Suppressor macrophage (primary cell): ENCODE data around the gene ARF1.

ENCODE experiments used
- DNase-seq, 4 experiments: peaks; one replicate each; pipeline ENCODE4 v3.0.0-alpha.2; 2020 to 2022

The ARF1 gene

GRCh38 chr1:228088586-228089498 is 6.3 kb downstream of the ARF1 start:
- peak; percentile 87 to 94 (median 88) for DNase-seq

GRCh38 chr1:228089519-228090380 is 7.2 kb downstream of the ARF1 start:
- DNase-seq: peak; percentile 58 to 81 (median 77)

- DNase-seq: no peak
These were observed 8.1 kb downstream of the ARF1 start for GRCh38 chr1:228090613-228091081.

- DNase-seq: no peak
These were observed 8.6 kb downstream of the ARF1 start for GRCh38 chr1:228091084-228091483.

GRCh38 chr1:228092342-228093049 is 10.0 kb downstream of the ARF1 start:
- DNase-seq: no peak

- DNase-seq: no peak
These were observed 10.8 kb downstream of the ARF1 start for GRCh38 chr1:228093050-228093906.

- no peak for DNase-seq
These were observed 12.0 kb downstream of the ARF1 start for GRCh38 chr1:228094432-228095016.

- no peak for DNase-seq
These were observed 12.7 kb downstream of the ARF1 start for GRCh38 chr1:228095161-228095560.

GRCh38 chr1:228095938-228096337 is 13.4 kb downstream of the ARF1 start:
- DNase-seq: peak; percentile 47 to 74 (median 69)

GRCh38 chr1:228096416-228097332 is 14.2 kb downstream of the ARF1 start:
- no peak for DNase-seq

- no peak for DNase-seq
These were observed 15.0 kb downstream of the ARF1 start for GRCh38 chr1:228097333-228098081.

- DNase-seq: no peak
These were observed 15.9 kb downstream of the ARF1 start for GRCh38 chr1:228098323-228098931.

- no peak for DNase-seq
These were observed 16.8 kb downstream of the ARF1 start for GRCh38 chr1:228099331-228099732.

GRCh38 chr1:228100822-228101613 is 18.5 kb downstream of the ARF1 start:
- DNase-seq: no peak

- DNase-seq: peak in 2 of 4 experiments; percentile 30 to 31
These were observed 19.1 kb downstream of the ARF1 start for GRCh38 chr1:228101614-228101993.

- peak in 3 of 4 experiments; percentile 46 to 67 (median 51) for DNase-seq
These were observed 19.7 kb downstream of the ARF1 start for GRCh38 chr1:228101994-228102790.
